ENCODE data around the gene TGFA. TPM values are rescaled to one million over a fixed set of nuclear protein-coding genes. Genes with fewer than 3 reads are reported as not detected.

TGFA gene
- total RNA-seq, 1 experiment from 2014 or later: 50.1 TPM

DNA sequence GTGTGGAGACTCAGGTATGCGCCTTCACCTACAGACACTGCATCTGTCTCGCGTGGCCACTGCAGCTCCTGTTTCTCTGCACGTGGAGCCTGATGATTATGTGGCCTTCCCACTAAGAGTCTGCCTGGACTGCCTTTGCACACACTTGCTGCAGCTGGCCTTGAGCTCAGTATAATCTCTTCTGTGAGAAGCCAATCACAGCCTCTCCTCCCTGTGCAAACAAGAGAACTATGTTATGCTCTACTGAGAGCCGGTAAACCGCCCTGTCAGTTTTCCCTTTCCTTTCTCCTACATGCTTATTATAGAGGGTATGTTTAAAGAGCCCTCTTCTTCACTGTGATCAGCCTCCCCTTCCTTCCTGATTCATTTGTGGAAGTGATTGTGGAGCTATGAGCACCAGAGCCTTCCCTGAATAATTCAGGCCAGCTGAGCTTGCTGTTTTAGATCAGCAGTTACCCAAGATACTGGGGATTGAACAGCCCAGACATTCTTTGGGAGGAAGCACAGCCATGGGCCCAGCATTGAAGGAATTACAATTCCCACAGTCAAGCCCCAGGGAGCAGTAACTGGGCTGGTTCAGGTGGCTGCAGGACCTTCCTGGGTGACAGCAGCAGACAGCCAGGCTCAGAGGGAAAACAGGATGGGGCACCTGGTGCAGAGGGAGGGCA lies 3.7 kb upstream of the TGFA start:
- ChIA-PET POLR2A (interaction anchor here (1.0 to 1.1 kb wide), 2 partner anchors 13 to 39 kb away, joined by 3 read pairs; no protein-coding TSS in a partner anchor), RAD21 (ENCODE audit: low non-redundant PET in 1 of 2, low total read pairs in 2 of 2, uncharacterized antibody in 2 of 2, unreplicated experiment in 2 of 2) (interaction anchor here in 1 of 2 experiments (0.8 kb wide), 1 partner anchor 253 kb away, joined by 3 read pairs; no protein-coding TSS in a partner anchor), CTCF (interaction anchor here (0.8 to 1.5 kb wide), 5 partner anchors 9 to 253 kb away, joined by 3 to 6 read pairs (median 4); no protein-coding TSS in a partner anchor)
- intact Hi-C loops (cut with micrococcal nuclease): no loop called here
- no peak overlapping the region for H3K4me2 ChIP-seq (ENCODE audit: low read length)
- H3K79me2 ChIP-seq (ENCODE audit: insufficient read depth, low read length): peaks cover 11% of the 10 kb centered on the region
- H3K4me3 ChIP-seq (replicated peaks in 1 of 2; ENCODE audit: low read depth in 1 of 2, low read length in 2 of 2): no peak overlapping the region
- H3K9ac ChIP-seq (ENCODE audit: low read length): no peak overlapping the region
- no peaks in the 10 kb centered on the region for H3K36me3 ChIP-seq (ENCODE audit: control insufficient read depth in 1 of 2, insufficient read depth in 2 of 2, low read length in 2 of 2)
- TF ChIP-seq JUND (IDR thresholded peaks at IDR 0.05) (no peak), ZBTB33 (IDR thresholded peaks at IDR 0.05; ENCODE audit: extremely low read depth, insufficient replicate concordance, low read length) (no peak), RAD21 (IDR thresholded peaks at IDR 0.05; ENCODE audit: low read depth) (no peak), CTCF (IDR thresholded peaks at IDR 0.05 in 2 of 3, conservative IDR thresholded peaks at IDR 0.05 in 1 of 3; ENCODE audit: borderline replicate concordance in 1 of 3, insufficient read depth in 1 of 3, low read depth in 2 of 3, low read length in 2 of 3) (no peak), POLR2A (IDR thresholded peaks at IDR 0.05; ENCODE audit: borderline replicate concordance, extremely low read depth, insufficient read depth, insufficient read length) (no peak), CEBPB (IDR thresholded peaks at IDR 0.05; ENCODE audit: low read depth) (no peak), TCF7L2 (IDR thresholded peaks at IDR 0.05; ENCODE audit: borderline replicate concordance, extremely low read depth, insufficient read depth, insufficient read length) (no peak), FOSL1 (IDR thresholded peaks at IDR 0.05; ENCODE audit: low read depth) (no peak), ZFX (IDR thresholded peaks at IDR 0.05) (no peak), YY1 (IDR thresholded peaks at IDR 0.05; ENCODE audit: extremely low read depth, insufficient replicate concordance, low read depth, low read length) (no peak), ZNF274 (IDR thresholded peaks at IDR 0.05; ENCODE audit: low read depth, low read length) (no peak), EGR1 (IDR thresholded peaks at IDR 0.05; ENCODE audit: low read depth) (no peak), POLR2AphosphoS5 (IDR thresholded peaks at IDR 0.05; ENCODE audit: low read depth, low read length) (no peak), EZH2phosphoT487 (IDR thresholded peaks at IDR 0.05; ENCODE audit: borderline replicate concordance) (no peak), SRF (IDR thresholded peaks at IDR 0.05; ENCODE audit: low read depth) (no peak), EZH2 (IDR thresholded peaks at IDR 0.05) (no peak)
- TF ChIP-seq, protein P1, sequence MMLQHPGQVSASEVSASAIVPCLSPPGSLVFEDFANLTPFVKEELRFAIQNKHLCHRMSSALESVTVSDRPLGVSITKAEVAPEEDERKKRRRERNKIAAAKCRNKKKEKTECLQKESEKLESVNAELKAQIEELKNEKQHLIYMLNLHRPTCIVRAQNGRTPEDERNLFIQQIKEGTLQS (IDR thresholded peaks at IDR 0.05): no peak
- TF ChIP-seq, protein P2, sequence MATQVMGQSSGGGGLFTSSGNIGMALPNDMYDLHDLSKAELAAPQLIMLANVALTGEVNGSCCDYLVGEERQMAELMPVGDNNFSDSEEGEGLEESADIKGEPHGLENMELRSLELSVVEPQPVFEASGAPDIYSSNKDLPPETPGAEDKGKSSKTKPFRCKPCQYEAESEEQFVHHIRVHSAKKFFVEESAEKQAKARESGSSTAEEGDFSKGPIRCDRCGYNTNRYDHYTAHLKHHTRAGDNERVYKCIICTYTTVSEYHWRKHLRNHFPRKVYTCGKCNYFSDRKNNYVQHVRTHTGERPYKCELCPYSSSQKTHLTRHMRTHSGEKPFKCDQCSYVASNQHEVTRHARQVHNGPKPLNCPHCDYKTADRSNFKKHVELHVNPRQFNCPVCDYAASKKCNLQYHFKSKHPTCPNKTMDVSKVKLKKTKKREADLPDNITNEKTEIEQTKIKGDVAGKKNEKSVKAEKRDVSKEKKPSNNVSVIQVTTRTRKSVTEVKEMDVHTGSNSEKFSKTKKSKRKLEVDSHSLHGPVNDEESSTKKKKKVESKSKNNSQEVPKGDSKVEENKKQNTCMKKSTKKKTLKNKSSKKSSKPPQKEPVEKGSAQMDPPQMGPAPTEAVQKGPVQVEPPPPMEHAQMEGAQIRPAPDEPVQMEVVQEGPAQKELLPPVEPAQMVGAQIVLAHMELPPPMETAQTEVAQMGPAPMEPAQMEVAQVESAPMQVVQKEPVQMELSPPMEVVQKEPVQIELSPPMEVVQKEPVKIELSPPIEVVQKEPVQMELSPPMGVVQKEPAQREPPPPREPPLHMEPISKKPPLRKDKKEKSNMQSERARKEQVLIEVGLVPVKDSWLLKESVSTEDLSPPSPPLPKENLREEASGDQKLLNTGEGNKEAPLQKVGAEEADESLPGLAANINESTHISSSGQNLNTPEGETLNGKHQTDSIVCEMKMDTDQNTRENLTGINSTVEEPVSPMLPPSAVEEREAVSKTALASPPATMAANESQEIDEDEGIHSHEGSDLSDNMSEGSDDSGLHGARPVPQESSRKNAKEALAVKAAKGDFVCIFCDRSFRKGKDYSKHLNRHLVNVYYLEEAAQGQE (IDR thresholded peaks at IDR 0.05; ENCODE audit: low read depth): no peak
- TF ChIP-seq, protein P3, sequence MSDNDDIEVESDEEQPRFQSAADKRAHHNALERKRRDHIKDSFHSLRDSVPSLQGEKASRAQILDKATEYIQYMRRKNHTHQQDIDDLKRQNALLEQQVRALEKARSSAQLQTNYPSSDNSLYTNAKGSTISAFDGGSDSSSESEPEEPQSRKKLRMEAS (IDR thresholded peaks at IDR 0.05): no peak
- H3K27me3 ChIP-seq (ENCODE audit: insufficient read depth, low read length): no peaks in the 10 kb centered on the region
- H2AFZ ChIP-seq (ENCODE audit: low read depth, low read length, poor library complexity, severe bottlenecking): no peak overlapping the region
- no peaks in the 10 kb centered on the region for H3K9me3 ChIP-seq (ENCODE audit: control insufficient read depth in 1 of 2, insufficient read depth in 1 of 2, low read depth in 1 of 2, low read length in 2 of 2)
- H3K27ac ChIP-seq (ENCODE audit: low read depth, low read length): no peak overlapping the region
- H3K9me2 ChIP-seq (ENCODE audit: insufficient read depth): no peaks in the 10 kb centered on the region
- BruUV-seq (replicated peaks): no TSS peak
- H3K4me1 ChIP-seq (ENCODE audit: control insufficient read depth in 1 of 2, insufficient read depth in 2 of 2, low read length in 2 of 2): peaks cover 6 to 14% of the 10 kb centered on the region in 2 experiments; a peak in 3 of 4 replicates
- ATAC-seq (no peak), DNase-seq (ENCODE audit: low read depth, low spot score) (no peak)
- H4K20me1 ChIP-seq (ENCODE audit: insufficient read depth): no peaks in the 10 kb centered on the region

All from HCT116 (cell line).